ENCODE measurements around the gene BPI.

DNA sequence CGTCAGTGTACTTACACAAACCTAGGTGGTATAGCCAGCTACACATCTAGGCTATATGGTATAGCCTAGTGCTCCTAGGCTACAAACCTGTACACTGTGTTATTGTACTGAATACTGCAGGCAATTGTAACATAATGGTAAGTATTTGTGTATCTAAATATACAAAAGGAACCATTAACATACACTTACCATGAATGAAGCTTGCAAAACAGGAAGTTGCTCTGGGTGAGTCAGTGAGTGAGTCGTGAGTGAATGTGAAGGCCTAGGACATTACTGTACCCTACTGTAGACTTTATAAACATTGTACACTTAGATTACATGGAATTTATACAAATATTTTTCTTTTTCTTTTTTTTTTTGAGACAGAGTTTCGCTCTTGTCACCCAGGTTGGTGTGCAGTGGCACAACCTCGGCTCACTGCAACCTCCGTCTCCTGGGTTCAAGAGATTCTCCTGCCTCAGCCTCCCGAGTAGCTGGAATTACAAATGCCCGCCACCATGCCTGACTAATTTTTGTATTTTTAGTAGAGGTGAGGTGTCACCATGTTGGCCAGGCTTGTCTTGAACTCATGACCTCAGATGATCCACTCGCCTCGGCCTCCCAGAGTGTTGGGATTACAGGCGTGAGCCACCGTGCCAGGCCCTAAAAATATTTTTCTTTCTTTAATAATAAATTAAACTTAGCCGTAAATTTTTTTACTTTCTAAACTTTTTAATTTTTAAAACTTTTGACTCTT, 28.0 kb upstream of the BPI start:
- TF ChIP-seq, protein P1, sequence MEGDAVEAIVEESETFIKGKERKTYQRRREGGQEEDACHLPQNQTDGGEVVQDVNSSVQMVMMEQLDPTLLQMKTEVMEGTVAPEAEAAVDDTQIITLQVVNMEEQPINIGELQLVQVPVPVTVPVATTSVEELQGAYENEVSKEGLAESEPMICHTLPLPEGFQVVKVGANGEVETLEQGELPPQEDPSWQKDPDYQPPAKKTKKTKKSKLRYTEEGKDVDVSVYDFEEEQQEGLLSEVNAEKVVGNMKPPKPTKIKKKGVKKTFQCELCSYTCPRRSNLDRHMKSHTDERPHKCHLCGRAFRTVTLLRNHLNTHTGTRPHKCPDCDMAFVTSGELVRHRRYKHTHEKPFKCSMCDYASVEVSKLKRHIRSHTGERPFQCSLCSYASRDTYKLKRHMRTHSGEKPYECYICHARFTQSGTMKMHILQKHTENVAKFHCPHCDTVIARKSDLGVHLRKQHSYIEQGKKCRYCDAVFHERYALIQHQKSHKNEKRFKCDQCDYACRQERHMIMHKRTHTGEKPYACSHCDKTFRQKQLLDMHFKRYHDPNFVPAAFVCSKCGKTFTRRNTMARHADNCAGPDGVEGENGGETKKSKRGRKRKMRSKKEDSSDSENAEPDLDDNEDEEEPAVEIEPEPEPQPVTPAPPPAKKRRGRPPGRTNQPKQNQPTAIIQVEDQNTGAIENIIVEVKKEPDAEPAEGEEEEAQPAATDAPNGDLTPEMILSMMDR (IDR thresholded peaks at IDR 0.05), result no peak
- no peak for TF ChIP-seq POLR2A (IDR thresholded peaks at IDR 0.05)
